Fibroblast of the aortic adventitia (primary cell): ENCODE measurements around the gene PRDM12. TPM values are rescaled to one million over a fixed set of nuclear protein-coding genes. Genes with fewer than 3 reads are reported as not detected.

Experiments used
- DNase-seq: peaks from one replicate; pipeline ENCODE4 v3.0.0-alpha.2; 2010; ENCODE audit warnings: low read depth
- H3K4me3 ChIP-seq: 2 replicates; pipeline ENCODE4 v1.5.1; 2011; ENCODE audit warnings: low read depth, mild to moderate bottlenecking, control low read depth, low read length, moderate library complexity
- total RNA-seq: library from RNA; depleted of rRNA; stranded (reverse); fragments of >200 nt; gene quantifications from 2 replicates; pipeline ENCODE4 v1.2.3, GENCODE V29; 2012; ENCODE audit warnings: low replicate concordance
- TF ChIP-seq, protein P1 (sequence below): IDR thresholded peaks from 2 replicates; pipeline ENCODE4 v1.5.1; 2011; ENCODE audit warnings: mild to moderate bottlenecking, low read length, control low read depth, inconsistent platforms; ENCODE audit not compliant: insufficient read depth

Gene PRDM12
- total RNA-seq, 1 donor: not detected

DNA sequence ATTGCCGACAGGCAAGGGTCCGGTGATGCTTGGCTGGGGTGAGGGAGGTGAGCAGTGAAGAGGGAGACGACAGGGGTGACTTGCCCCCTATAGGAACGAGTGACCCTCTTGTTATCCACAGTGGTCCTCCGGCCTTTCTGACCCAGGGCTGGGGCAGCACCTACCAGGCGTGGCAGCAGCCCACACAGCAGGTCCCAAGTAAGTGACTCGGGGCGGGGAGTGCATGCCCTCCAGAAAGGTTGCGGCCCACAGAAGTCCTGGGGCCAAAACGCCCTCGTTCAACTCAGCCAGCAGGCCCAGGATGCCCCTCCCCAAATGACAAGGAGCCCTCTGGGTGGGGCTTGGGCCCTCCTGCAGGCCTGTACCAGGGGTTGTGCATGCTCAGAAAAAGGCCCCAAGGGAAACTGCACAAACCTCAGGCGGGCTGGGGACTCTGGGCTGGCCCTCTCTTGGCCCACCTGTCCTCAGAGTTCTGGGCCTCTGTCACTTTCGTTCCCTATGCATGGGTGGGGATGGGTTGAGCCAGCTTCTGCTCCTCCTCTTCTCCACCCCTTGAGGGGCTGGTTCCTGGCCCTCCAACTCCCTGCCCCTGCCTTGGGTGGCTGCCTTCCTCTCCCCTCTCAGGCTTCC lies 32.2 kb upstream of the PRDM12 start:
- no peak overlapping the region for H3K4me3 ChIP-seq
- no peak for DNase-seq
- TF ChIP-seq, protein P1, sequence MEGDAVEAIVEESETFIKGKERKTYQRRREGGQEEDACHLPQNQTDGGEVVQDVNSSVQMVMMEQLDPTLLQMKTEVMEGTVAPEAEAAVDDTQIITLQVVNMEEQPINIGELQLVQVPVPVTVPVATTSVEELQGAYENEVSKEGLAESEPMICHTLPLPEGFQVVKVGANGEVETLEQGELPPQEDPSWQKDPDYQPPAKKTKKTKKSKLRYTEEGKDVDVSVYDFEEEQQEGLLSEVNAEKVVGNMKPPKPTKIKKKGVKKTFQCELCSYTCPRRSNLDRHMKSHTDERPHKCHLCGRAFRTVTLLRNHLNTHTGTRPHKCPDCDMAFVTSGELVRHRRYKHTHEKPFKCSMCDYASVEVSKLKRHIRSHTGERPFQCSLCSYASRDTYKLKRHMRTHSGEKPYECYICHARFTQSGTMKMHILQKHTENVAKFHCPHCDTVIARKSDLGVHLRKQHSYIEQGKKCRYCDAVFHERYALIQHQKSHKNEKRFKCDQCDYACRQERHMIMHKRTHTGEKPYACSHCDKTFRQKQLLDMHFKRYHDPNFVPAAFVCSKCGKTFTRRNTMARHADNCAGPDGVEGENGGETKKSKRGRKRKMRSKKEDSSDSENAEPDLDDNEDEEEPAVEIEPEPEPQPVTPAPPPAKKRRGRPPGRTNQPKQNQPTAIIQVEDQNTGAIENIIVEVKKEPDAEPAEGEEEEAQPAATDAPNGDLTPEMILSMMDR: no peak

DNA sequence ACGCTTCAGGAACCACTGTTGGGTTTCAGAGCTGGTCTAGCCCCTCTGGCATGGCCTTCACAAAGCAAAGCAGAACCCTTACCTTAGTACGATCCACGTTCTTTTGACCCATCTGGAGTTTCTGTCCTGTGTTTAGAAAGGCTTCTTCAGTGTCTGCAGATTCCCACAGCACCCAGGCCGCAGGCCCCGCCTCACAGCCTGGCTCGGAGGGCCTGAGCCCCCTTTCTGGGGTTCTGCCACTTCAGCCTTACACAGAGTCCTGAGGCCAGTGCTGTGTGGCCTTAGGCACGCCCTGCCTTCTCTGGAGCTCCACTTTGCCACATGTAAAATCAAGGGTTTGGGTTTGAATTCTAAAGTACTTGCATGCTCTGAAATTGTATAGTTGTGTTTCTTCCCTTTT lies 31.6 kb upstream of the PRDM12 start:
- no peak overlapping the region for H3K4me3 ChIP-seq
- TF ChIP-seq, protein P1: no peak
- DNase-seq: no peak

DNA sequence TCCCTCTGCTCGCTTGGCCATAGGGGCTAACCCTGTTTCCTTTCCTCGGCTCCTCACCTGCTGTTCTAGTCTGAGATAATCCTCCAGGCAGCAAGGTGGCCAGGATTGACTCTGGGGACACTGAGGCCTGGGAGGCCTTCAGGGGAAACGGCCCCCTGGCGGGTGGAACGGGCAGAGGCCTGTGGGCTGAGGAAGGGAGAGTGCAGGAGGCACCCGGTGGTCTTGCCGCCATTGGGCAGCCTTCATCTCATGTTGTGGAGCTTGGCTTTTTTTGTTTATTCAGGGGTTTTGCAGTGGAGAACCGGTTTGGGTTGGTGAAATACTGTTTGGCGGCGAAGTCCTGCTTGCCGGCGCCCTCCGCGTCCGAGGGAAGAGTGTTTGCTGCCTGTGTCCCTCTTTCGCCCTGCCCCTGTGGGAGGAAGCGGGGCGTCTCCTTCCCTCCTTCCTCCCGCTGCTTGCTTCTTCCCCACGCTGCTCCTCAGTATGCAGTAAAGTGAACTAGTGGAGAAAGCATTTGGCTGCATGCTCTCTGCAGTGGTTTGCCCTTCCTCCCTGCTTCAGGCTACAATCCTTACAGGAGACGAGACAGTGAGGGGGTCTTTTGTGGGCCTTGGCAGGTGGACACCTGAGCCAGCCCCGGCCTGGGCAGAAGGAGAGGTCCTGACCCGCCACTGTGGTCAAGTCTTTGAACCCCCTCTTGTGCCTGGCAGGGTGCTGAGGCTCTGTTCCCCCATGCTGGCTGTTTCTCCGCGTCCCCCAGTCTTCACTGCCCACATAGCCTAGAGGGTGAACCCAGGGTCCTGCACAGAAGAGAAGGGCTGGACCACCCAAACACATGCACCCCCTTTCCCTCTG lies 30.8 kb upstream of the PRDM12 start:
- no peak overlapping the region for H3K4me3 ChIP-seq
- TF ChIP-seq, protein P1: no peak

DNA sequence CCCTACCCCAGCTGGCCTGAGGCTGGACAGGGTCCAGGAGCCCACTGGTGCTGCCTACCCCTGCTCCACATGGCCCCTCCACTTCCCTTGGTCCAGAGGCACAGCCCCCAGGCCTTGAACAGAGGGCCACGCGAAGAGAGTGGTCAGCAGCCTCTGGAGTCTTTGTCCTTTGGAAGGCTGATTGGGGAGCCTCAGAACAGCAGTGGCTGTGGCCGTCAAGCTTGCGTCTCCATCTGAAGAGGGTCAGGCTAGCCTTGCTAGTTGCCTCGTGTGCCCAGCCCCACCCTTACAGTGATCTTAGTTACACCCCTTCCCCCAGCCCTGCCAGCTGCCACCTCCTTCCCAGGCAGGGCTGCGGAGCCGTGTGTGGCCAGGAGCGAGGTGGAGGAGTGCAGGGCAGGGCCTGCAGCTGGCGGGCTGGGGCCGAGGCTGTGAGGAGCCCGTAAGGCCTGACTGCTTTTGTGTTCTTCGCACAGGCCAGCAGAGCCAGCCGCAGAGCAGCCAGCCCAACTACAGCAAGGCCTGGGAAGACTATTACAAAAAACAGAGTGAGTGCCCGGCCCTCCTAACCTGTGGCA lies 30.1 kb upstream of the PRDM12 start:
- no peak overlapping the region for H3K4me3 ChIP-seq
- TF ChIP-seq, protein P1: no peak
- DNase-seq: no peak

More for the DNA sequence above, 30.8 kb upstream of the PRDM12 start:
- no peak for DNase-seq

DNA sequence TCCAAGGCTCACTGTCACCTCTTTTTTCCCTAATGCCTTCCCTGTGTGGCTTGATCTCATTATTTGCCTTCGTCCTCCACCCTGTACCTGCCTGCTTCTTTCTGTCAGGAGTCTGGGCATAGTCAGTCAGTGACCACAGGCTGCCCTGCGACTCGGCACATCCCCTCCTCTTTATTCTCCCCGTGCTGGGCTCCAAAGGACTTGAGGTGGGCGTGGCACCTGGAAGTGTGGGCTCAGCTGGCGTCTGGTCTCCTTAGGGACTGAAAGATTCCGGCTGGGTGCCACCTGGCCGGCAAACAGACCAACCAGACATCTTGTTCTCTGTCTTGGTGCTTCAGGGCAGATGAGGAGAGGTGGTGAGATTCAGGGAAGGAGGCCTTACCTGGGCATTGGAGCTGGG lies 29.6 kb upstream of the PRDM12 start:
- no peak overlapping the region for H3K4me3 ChIP-seq
- no peak for DNase-seq
- TF ChIP-seq, protein P1: no peak

DNA sequence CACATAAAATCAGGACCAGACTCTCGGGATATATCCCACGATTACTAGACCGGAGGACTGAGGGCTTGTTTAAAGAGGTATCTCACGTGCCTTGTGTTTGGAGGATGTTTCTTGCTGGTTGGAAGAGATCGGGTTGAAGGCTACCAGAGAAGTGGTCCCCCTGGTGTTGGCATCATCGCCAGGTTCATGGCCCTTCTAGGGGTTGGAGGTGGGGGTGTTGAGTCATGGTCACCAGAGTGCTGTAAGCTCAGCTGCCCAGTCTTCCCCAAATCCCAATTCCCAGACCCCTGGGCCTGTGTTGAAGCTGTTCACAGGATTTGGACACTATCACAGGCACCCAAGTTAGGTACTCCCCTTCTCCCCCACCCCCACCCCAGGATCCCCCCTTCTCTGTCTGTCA lies 29.1 kb upstream of the PRDM12 start:
- DNase-seq: no peak
- no peak overlapping the region for H3K4me3 ChIP-seq
- TF ChIP-seq, protein P1: no peak
